Ishikawa (cell line): ENCODE measurements around the gene NEGR1.

ENCODE experiments used
- EP300 ChIP-seq: IDR thresholded peaks from 2 replicates; pipeline ENCODE4 v1.6.1; 2012; ENCODE audit warnings: borderline replicate concordance
- FOXM1 ChIP-seq: IDR thresholded peaks from 2 replicates; pipeline ENCODE4 v1.6.1; 2012; ENCODE audit warnings: low read depth, borderline replicate concordance
- MAX ChIP-seq: IDR thresholded peaks from 2 replicates; pipeline ENCODE4 v1.6.1; 2012
- NFIC ChIP-seq: IDR thresholded peaks from 2 replicates; pipeline ENCODE4 v1.6.1; 2012
- RAD21 ChIP-seq: IDR thresholded peaks from 2 replicates; pipeline ENCODE4 v1.6.1; 2012; ENCODE audit warnings: low read depth
- REST ChIP-seq: IDR thresholded peaks from 2 replicates; pipeline ENCODE4 v1.6.1; 2012; ENCODE audit warnings: low read depth, mild to moderate bottlenecking
- TAF1 ChIP-seq: IDR thresholded peaks from 2 replicates; pipeline ENCODE4 v1.6.1; 2012; ENCODE audit warnings: low read depth, mild to moderate bottlenecking
- TCF12 ChIP-seq: IDR thresholded peaks from 2 replicates; pipeline ENCODE4 v1.6.1; 2012; ENCODE audit warnings: low read depth
- YY1 ChIP-seq: IDR thresholded peaks from 2 replicates; pipeline ENCODE4 v1.6.1; 2012; ENCODE audit warnings: low read depth

GRCh38 chr1:71650119-71650518, 632.2 kb downstream of the NEGR1 start:
- TF ChIP-seq FOXM1 (no peak), MAX (no peak), EP300 (no peak), YY1 (no peak), REST (no peak), RAD21 (no peak), NFIC (no peak), TAF1 (no peak), TCF12 (no peak)
